GM18526 (cell line): ENCODE measurements around the gene PRSS36.

ENCODE experiments used
- POLR2A ChIP-seq: IDR thresholded peaks from 3 replicates; pipeline ENCODE4 v1.6.1; 2011; ENCODE audit not compliant: insufficient read length; ENCODE audit errors: extremely low read depth

The PRSS36 gene

DNA sequence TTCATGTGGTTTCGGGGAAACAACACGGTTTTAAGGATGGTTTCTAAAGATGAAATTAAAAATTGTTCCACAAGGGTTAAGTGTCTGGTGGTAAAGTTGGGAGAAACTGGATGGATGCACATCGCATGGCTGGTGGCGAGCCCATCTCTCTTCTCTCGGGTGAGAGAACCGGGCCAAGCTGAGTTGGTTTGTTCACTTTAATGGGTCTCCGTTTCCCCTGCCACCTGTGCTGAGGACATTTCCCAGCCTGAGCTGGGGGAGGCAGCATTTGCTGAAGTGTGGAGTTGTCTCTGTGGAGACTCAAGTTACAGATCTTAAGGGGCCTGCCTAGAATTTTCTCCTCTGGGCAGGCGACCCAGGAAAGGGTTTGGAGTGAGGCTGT lies 37.9 kb upstream of the PRSS36 start:
- no peak for TF ChIP-seq POLR2A

DNA sequence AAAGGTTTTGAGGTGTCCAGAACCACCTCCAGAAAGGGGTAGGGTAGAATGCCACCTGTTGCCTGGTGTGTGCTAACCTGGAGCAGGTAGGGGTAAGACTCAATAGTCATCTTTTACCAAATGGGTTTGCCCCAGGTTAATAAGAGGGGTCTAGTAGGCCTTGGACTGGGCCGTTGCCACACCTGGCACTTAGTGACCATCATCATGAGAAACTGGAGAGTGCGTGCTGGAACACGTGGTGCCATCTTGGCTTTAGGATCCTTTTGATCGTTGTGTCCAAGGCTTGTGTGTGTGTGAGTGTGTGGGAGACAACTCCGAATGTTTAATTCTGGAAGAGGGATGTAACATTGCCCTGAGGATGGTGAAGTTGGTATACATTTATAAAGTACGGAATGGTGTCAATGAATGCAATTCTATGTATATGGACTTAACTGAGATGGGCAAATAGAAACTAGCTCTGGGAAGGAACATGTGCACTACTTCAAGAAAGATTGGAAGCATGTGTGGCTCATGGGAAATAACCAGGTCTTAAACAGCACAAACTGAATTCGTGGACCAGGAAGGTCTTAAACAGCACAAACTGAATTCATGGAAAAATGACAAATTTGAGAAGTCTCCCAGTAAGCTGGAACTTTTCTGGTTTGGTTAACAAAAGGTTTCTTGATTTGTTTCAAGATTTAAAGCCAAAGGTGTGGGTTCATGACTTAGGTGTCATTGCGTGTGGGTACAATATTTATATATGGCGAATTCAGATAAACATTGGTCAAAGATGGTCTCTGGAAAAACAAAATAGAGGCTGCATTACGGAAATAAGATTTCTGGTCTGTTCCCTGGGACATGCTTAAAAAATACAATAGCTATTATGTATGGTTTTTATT lies 37.3 kb upstream of the PRSS36 start:
- TF ChIP-seq POLR2A, result no peak

DNA sequence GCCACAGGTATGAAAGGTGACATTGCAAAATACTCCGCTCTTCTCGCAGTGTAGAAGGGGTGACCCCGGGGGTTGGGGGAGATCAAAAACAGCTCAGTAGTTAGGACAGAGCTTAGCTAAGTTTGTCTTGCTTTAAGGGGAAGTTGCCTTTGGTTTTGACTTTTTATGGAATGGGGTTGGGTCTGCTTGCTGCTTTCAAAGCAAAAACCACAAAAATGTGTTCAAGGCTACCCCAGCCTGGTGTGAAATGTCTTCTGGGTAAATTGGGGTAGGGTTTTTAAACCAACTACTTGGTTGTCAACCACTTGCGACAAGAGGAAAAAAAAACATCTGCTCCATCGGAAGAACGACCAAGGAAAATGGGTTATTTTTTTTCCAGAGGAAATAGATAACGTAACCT lies 36.3 kb upstream of the PRSS36 start:
- no peak for TF ChIP-seq POLR2A

- TF ChIP-seq POLR2A, result no peak
Measured at GRCh38 chr16:31185339-31185738, 35.5 kb upstream of the PRSS36 start.

DNA sequence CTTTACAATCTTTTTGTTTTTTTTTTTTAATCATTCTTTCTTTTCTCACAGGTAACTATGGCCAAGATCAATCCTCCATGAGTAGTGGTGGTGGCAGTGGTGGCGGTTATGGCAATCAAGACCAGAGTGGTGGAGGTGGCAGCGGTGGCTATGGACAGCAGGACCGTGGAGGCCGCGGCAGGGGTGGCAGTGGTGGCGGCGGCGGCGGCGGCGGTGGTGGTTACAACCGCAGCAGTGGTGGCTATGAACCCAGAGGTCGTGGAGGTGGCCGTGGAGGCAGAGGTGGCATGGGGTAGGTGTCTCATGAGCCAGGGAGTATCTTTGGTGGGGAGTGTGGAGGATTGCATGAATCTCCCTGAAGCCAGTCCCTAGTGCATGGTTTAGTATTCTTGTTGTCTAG lies 35.0 kb upstream of the PRSS36 start:
- TF ChIP-seq POLR2A, result no peak

DNA sequence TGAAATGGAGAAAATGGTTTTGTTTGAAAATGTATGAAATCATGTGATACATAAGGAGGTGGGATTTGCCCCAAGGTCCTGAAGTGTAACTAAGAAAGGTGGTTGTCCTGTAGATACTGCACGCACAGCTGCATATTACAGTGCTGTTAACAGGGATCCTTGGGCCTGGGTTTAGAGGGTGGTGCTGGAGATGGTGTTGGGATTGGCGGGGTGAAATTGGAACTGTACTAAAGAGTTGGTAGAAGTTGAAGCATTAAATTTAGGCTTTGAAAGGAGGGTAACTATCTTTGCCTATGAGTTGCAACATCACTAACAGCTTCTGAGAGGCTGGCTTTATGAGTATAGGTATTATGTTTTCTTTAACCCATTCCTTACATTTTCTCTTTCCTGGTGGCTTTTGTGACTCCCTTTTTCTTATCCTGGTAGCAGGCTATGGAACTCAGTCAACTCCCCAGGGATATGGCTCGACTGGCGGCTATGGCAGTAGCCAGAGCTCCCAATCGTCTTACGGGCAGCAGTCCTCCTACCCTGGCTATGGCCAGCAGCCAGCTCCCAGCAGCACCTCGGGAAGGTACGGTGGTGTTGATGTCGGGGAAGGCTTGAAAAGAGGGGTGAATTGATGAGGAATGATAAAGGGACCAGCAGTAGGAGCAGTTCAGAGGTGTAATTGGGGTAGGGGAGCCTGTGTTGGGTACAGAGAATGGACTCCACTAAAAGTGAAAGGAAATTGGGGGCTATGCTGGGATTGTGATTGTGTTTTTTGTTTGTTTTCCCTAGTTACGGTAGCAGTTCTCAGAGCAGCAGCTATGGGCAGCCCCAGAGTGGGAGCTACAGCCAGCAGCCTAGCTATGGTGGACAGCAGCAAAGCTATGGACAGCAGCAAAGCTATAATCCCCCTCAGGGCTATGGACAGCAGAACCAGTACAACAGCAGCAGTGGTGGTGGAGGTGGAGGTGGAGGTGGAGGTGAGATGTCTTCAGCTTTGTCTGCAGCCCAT lies 33.9 kb upstream of the PRSS36 start:
- TF ChIP-seq POLR2A, result no peak

- TF ChIP-seq POLR2A, result no peak
Measured at GRCh38 chr16:31182391-31182790, 32.5 kb upstream of the PRSS36 start.

DNA sequence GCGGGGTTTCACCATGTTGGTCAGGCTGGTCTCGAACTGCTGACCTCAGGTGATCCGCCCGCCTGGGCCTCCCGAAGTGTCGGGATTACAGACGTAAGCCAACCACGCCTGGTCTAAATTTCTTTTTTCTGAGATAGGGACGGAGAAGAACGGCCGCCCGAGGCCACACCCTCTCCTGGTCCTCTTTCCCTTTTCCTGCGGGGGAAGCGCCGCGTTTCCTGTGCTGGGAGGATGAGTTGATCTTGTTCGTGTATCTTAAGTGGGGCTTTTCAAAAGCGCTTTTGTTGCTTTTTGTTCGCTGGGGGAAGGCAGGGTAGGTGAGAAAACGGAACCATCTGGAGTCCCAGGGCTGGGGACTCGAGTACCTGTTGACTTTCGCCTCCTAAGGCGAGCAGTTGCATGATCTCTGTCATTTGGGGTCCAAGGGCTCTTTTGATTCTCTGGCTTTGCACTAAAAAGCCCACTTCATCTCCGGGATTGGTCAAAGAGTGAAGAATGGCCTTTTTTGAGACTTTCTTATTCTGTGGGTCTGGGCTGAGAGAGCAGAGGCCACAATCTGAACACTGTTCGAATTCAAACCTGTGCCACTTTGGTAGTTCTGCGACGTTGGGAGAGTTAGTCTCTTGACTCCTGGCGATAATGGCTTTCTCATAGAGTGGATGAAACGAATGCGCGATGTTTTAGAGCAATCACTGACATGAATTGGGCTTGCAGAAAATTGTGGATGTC lies 31.4 kb upstream of the PRSS36 start:
- no peak for TF ChIP-seq POLR2A

DNA sequence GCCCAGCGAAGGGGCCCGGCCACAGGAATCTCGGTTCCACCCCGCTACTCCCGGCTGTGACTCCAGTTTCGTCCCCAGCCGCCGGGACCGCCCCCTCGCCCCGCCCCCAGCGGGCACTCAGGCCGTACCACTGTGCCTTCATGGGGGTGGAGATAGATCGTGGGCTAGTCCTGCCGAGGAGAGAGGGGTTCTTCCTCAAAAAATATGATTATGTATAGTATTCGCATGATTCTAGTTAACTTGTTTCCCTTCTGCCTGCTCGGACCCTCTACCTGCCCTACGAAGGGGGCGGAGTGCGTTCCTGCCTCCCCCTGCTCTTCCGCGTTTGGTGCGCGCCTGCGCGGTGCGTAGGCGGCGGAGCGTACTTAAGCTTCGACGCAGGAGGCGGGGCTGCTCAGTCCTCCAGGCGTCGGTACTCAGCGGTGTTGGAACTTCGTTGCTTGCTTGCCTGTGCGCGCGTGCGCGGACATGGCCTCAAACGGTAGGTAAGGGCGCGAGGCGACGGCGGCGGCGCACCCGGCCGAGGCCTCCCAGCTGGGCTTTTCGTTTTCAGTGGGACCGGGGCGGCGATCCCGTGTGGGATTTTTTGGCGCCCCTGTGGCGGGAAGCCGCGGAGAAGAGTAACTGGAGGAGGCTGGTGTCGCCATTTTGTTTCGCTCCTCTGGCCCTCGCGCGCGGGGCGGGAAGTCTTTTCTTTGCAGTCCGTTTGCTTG lies 30.0 kb upstream of the PRSS36 start, which contains the start of gene FUS:
Gene FUS (plus strand): TSS at position 393 of the 713 bp plus-strand sequence. CDS start 76 bp downstream, at position 469.
- peak; percentile 100 for TF ChIP-seq POLR2A

- no peak for TF ChIP-seq POLR2A
Measured at GRCh38 chr16:31179219-31179746, 29.4 kb upstream of the PRSS36 start.

GRCh38 chr16:31177136-31177535 lies 27.3 kb upstream of the PRSS36 start:
- TF ChIP-seq POLR2A, result no peak

GRCh38 chr16:31168848-31169247 lies 19.0 kb upstream of the PRSS36 start:
- TF ChIP-seq POLR2A, result no peak

DNA sequence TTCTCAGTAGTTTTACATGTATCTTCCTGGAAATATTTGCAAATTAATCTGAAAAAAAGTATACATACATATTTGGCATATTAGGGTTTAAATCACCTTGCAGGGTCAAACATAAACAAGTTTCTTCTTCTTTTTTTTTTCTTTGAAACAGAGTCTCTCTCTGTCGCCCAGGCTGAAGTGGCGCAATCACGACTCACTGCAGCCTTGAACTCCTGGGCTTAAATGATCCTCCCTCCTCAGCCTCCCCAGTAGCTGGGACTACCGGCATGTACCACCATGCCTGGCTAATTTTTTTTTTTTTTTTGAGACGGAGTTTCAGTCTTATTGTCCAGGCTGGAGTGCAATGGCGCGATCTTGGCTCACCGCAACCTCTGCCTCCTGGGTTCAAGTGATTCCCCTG lies 17.4 kb upstream of the PRSS36 start:
- no peak for TF ChIP-seq POLR2A

DNA sequence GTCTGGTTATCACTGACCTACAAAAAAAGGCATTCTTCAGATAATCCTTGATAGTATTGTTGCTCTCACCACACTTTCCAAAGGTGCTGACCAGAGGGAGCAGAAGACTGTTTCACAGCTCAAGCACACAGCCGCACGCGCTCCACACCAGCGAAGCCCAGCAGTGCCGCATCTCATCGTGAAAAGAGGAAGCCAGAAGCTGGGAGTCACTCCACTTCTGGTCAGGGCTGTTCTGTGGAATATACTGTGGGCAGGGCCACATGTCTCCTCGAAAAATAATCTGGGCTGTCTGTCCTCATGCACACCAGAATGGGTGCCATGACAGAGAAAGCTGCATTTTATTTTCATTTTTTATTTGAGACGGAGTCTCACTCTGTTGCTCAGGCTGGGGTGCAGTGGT lies 7.3 kb upstream of the PRSS36 start:
- no peak for TF ChIP-seq POLR2A

DNA sequence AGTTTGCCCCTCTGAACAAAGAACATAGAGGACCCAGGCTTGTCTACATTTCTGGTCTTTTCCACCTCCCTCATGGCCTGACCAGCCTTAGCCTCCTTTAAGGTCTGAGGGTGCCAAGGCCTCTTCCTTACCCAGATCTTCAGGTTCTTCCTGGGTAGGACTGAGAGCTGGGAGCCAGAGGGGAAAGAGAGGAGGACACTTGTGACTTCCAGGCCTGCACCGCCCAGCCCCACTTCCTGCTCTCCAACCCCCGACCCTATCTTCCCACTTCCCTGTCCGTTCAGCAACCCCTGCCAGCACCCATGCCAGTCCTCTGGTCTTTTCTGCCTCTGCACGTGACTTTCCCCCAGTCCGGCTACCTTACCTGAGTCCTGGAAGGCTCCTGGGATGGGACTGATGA lies 534 bp downstream of the PRSS36 start:
- TF ChIP-seq POLR2A, result no peak

GRCh38 chr16:31148896-31149295 lies 970 bp downstream of the PRSS36 start:
- TF ChIP-seq POLR2A, result no peak
